ENCODE data around the gene PPP2R2D. TPM values are rescaled to one million over a fixed set of nuclear protein-coding genes. Genes with fewer than 3 reads are reported as not detected.

The PPP2R2D gene
- total and polyA plus RNA-seq, 2 experiments from 2014 or later: 25.9 to 32.1 TPM

GRCh38 chr10:131897297-131897899, 3.4 kb upstream of the PPP2R2D start:
- TF ChIP-seq EZH2 (IDR thresholded peaks at IDR 0.05; ENCODE audit: borderline replicate concordance): no peak
- no peak for TF ChIP-seq CTCF (IDR thresholded peaks at IDR 0.05; ENCODE audit: poor library complexity)
- no peak for TF ChIP-seq EZH2phosphoT487 (IDR thresholded peaks at IDR 0.05; ENCODE audit: low read depth, severe bottlenecking, unreplicated experiment)
- Histone ChIP-seq H3K4me3 (no peak overlapping the region), H3K79me2 (peaks cover 13% of the 10 kb centered on the region), H3K36me3 (replicated peaks; ENCODE audit: insufficient read depth, low read depth) (no peaks in the 10 kb centered on the region), H4K20me1 (ENCODE audit: insufficient read depth, poor library complexity, severe bottlenecking) (peaks cover 6% of the 10 kb centered on the region), H3K9me2 (replicated peaks; ENCODE audit: insufficient read depth) (no peaks in the 10 kb centered on the region), H2AFZ (no peak overlapping the region), H3K27ac (no peak overlapping the region), H3K9me3 (ENCODE audit: low read depth) (no peaks in the 10 kb centered on the region), H3K27me3 (no peaks in the 10 kb centered on the region), H3K4me1 (ENCODE audit: insufficient read depth) (peaks cover 9% of the 10 kb centered on the region), H3K4me2 (no peak overlapping the region)
- WGBS (ENCODE audit: low lambda C conversion rate, missing lambda C conversion rate): 52% methylated on average over 14 of the region's 14 CpGs
- no peak for DNase-seq (ENCODE audit: low spot score)

GRCh38 chr10:131898061-131898460, 2.7 kb upstream of the PPP2R2D start:
- no peak overlapping the region for H2AFZ ChIP-seq
- no peaks in the 10 kb centered on the region for H3K36me3 ChIP-seq (replicated peaks; ENCODE audit: insufficient read depth, low read depth)
- DNase-seq (ENCODE audit: low spot score): no peak
- H3K27me3 ChIP-seq: no peaks in the 10 kb centered on the region
- no peak overlapping the region for H3K27ac ChIP-seq
- H3K79me2 ChIP-seq: peaks cover 20% of the 10 kb centered on the region
- no peaks in the 10 kb centered on the region for H3K9me2 ChIP-seq (replicated peaks; ENCODE audit: insufficient read depth)
- no peaks in the 10 kb centered on the region for H3K9me3 ChIP-seq (ENCODE audit: low read depth)
- peaks cover 12% of the 10 kb centered on the region for H4K20me1 ChIP-seq (ENCODE audit: insufficient read depth, poor library complexity, severe bottlenecking)
- WGBS (ENCODE audit: low lambda C conversion rate, missing lambda C conversion rate): 87% methylated on average over 8 of the region's 8 CpGs
- no peak overlapping the region for H3K4me2 ChIP-seq
- no peak for TF ChIP-seq EZH2phosphoT487 (IDR thresholded peaks at IDR 0.05; ENCODE audit: low read depth, severe bottlenecking, unreplicated experiment)
- TF ChIP-seq CTCF (IDR thresholded peaks at IDR 0.05; ENCODE audit: poor library complexity): no peak
- no peak for TF ChIP-seq EZH2 (IDR thresholded peaks at IDR 0.05; ENCODE audit: borderline replicate concordance)
- peaks cover 15% of the 10 kb centered on the region for H3K4me1 ChIP-seq (ENCODE audit: insufficient read depth)
- H3K4me3 ChIP-seq: no peak overlapping the region

GRCh38 chr10:131898713-131899112, 2.1 kb upstream of the PPP2R2D start:
- Histone ChIP-seq H3K36me3 (replicated peaks; ENCODE audit: insufficient read depth, low read depth) (no peaks in the 10 kb centered on the region), H3K9me2 (replicated peaks; ENCODE audit: insufficient read depth) (no peaks in the 10 kb centered on the region), H3K79me2 (peaks cover 26% of the 10 kb centered on the region), H3K4me1 (ENCODE audit: insufficient read depth) (peaks cover 18% of the 10 kb centered on the region), H3K4me3 (no peak overlapping the region), H3K4me2 (no peak overlapping the region), H2AFZ (no peak overlapping the region), H4K20me1 (ENCODE audit: insufficient read depth, poor library complexity, severe bottlenecking) (peaks cover 19% of the 10 kb centered on the region), H3K27ac (no peak overlapping the region), H3K9me3 (ENCODE audit: low read depth) (no peaks in the 10 kb centered on the region), H3K27me3 (no peaks in the 10 kb centered on the region)
- DNase-seq (ENCODE audit: low spot score): no peak
- WGBS (ENCODE audit: low lambda C conversion rate, missing lambda C conversion rate): 74% methylated on average over 5 of the region's 5 CpGs
- TF ChIP-seq EZH2 (IDR thresholded peaks at IDR 0.05; ENCODE audit: borderline replicate concordance) (no peak), CTCF (IDR thresholded peaks at IDR 0.05; ENCODE audit: poor library complexity) (no peak), EZH2phosphoT487 (IDR thresholded peaks at IDR 0.05; ENCODE audit: low read depth, severe bottlenecking, unreplicated experiment) (no peak)

Measured in hepatocyte (in vitro differentiated cells).